ENCODE results near the gene MAP3K3. TPM values are rescaled to one million over a fixed set of nuclear protein-coding genes. Genes with fewer than 3 reads are reported as not detected.

MAP3K3 gene
- total and polyA plus RNA-seq, 4 donors, result 24.5 to 56.3 (median 41.5) TPM

GRCh38 chr17:63589646-63590045, 32.6 kb upstream of the MAP3K3 start:
- no peak overlapping the region for H3K27ac ChIP-seq (ENCODE audit: low read depth in 1 of 2, low read length in 1 of 2)
- peaks cover 30 to 45% (median 44%) of the 10 kb centered on the region in 4 donors for H3K36me3 ChIP-seq (ENCODE audit: control insufficient read depth in 4 of 4, insufficient read depth in 4 of 4, low read length in 4 of 4)
- ATAC-seq (ENCODE audit: insufficient read depth, low FRiP score), result no peak
- no peaks in the 10 kb centered on the region for H3K27me3 ChIP-seq (ENCODE audit: control insufficient read depth in 3 of 3, insufficient read depth in 3 of 3, low read length in 2 of 3)
- no peaks in the 10 kb centered on the region for H3K4me1 ChIP-seq (ENCODE audit: control insufficient read depth in 5 of 5, insufficient read depth in 5 of 5, low read length in 5 of 5)
- no peak for DNase-seq
- H3K9me3 ChIP-seq (ENCODE audit: control insufficient read depth in 4 of 4, insufficient read depth in 3 of 4, low read length in 3 of 4), result no peaks in the 10 kb centered on the region
- H3K4me3 ChIP-seq, result no peak overlapping the region
- 96 to 100% methylated on average over 1 of the region's 1 CpG for WGBS, 2 donors
- TF ChIP-seq CTCF (IDR thresholded peaks at IDR 0.05; ENCODE audit: control extremely low read depth, extremely low read depth), result no peak
- H3K9ac ChIP-seq (ENCODE audit: insufficient read depth in 1 of 2, low read length in 2 of 2), result no peak overlapping the region

GRCh38 chr17:63592797-63593196, 29.4 kb upstream of the MAP3K3 start:
- no peak for TF ChIP-seq CTCF (IDR thresholded peaks at IDR 0.05; ENCODE audit: control extremely low read depth, extremely low read depth)
- no peak overlapping the region for H3K4me3 ChIP-seq
- H3K4me1 ChIP-seq (ENCODE audit: control insufficient read depth in 5 of 5, insufficient read depth in 5 of 5, low read length in 5 of 5), result no peaks in the 10 kb centered on the region
- peaks cover 20 to 38% (median 33%) of the 10 kb centered on the region in 4 donors for H3K36me3 ChIP-seq (ENCODE audit: control insufficient read depth in 4 of 4, insufficient read depth in 4 of 4, low read length in 4 of 4)
- H3K9me3 ChIP-seq (ENCODE audit: control insufficient read depth in 4 of 4, insufficient read depth in 3 of 4, low read length in 3 of 4), result no peaks in the 10 kb centered on the region
- no peak overlapping the region for H3K27ac ChIP-seq (ENCODE audit: low read depth in 1 of 2, low read length in 1 of 2)
- ATAC-seq (ENCODE audit: insufficient read depth, low FRiP score), result no peak
- WGBS, 2 donors, result 90 to 97% methylated on average over 3 of the region's 3 CpGs
- H3K9ac ChIP-seq (ENCODE audit: insufficient read depth in 1 of 2, low read length in 2 of 2), result no peak overlapping the region
- H3K27me3 ChIP-seq (ENCODE audit: control insufficient read depth in 3 of 3, insufficient read depth in 3 of 3, low read length in 2 of 3), result no peaks in the 10 kb centered on the region
- no peak for DNase-seq

- no peaks in the 10 kb centered on the region for H3K27me3 ChIP-seq (ENCODE audit: control insufficient read depth in 3 of 3, insufficient read depth in 3 of 3, low read length in 2 of 3)
- no peak for DNase-seq
- H3K4me3 ChIP-seq, result no peak overlapping the region
- ATAC-seq (ENCODE audit: insufficient read depth, low FRiP score), result no peak
- no peak overlapping the region for H3K27ac ChIP-seq (ENCODE audit: low read depth in 1 of 2, low read length in 1 of 2)
- 98 to 99% methylated on average over 3 of the region's 3 CpGs for WGBS, 2 donors
- no peak overlapping the region for H3K9ac ChIP-seq (ENCODE audit: insufficient read depth in 1 of 2, low read length in 2 of 2)
- peaks cover under 1 to 3% (median 2%) of the 10 kb centered on the region in 5 donors for H3K4me1 ChIP-seq (ENCODE audit: control insufficient read depth in 5 of 5, insufficient read depth in 5 of 5, low read length in 5 of 5)
- no peaks in the 10 kb centered on the region for H3K9me3 ChIP-seq (ENCODE audit: control insufficient read depth in 4 of 4, insufficient read depth in 3 of 4, low read length in 3 of 4)
- peaks cover 7 to 20% (median 19%) of the 10 kb centered on the region in 4 donors for H3K36me3 ChIP-seq (ENCODE audit: control insufficient read depth in 4 of 4, insufficient read depth in 4 of 4, low read length in 4 of 4)
- TF ChIP-seq CTCF (IDR thresholded peaks at IDR 0.05; ENCODE audit: control extremely low read depth, extremely low read depth), result no peak
Measured at GRCh38 chr17:63595132-63595531, 27.1 kb upstream of the MAP3K3 start.
